ENCODE data around the gene CYP21A2.

The CYP21A2 gene

GRCh38 chr6:32083812-32084768 lies 45.9 kb downstream of the CYP21A2 start:
- DNase-seq = no peak

- DNase-seq = no peak
These were observed 46.6 kb downstream of the CYP21A2 start for GRCh38 chr6:32084780-32085179.

GRCh38 chr6:32085759-32086459 lies 47.7 kb downstream of the CYP21A2 start:
- no peak for DNase-seq

DNA sequence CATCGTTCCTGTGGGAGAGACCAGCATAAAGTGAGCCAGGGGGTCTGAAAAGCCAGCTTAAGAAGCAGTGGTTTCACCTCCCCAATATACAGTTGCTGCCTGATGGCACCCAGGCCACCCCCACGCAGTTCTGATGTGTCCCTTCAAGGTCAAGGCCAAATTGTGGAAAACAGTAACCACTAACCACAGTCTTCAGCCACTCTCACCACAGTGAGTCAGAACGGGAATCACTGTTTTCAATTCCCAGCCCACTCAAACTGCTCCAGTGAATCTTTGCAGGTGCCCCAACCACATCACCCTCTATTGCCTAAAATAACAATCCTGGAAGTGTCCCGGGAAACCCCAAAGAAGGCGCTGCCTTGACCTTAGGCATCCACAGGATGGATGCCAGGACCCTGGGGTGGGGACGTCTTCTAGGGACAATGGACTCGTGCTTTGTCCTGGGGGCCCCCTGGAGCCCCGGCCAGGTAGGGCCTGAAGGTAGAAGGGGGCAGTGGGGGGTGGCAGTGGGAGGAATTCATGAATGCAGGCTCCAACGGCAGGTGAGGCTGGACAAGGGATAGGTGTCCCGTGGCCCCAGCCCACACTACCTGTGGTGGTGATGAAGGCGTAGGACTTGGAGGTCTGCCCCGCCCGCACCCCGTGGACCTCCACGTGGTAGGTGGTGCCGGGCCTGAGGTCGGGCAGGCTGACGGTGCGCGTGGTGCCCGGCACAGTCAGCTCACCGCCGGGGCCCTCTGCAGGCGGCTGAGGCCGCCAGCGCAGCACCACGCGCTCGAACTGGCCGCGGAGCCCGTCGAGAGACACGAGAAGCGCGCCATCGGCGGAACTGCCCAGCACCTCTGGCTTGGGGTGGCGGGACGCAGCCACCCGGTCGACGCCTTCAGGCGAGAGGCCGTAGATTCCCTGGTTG lies 48.7 kb downstream of the CYP21A2 start:
- DNase-seq = no peak

DNA sequence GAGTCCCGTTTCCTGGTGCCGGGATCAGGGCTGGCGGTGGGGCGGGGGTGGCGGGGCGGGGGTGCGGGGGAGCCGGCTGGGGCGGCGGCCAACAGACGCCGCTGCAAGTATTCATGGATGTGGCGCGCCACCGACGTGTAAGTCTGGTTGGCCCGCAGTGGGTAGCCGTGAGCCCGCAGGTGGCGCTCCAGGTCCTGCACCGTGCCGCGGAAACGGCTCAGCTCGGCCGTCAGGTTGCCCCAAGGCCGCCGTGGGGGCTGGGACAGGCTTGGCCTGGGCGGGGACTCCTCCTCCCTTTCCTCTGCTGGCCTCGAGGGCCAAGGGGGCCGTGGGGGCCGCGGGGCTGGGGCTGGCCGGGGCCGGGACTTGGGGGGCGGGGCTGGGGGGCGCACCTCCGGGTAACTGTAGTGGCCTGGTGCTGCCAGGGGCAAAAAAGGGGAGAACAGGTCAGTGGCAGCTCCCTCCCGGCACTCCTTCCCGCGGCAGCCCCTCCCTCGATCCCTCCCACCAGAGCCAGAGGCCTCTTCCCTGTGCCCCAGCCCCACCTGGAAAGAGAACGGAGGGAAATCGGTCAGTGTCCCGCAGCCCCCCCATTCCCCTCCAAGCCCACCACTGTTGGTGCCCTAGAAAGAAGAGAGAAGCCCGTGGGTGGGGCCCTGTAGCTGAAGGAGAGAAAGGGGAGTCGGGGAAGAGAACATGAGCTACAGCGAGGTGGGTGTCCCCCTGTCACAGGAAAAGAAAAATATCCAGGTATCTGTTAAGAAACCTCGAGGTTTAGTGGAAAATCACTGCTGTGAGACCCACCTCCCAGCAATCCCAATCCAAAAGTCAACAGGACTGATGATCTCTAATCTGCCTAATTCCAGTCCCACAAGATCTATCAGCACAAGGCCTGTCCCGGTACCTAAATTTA lies 49.6 kb downstream of the CYP21A2 start:
- no peak for DNase-seq

DNA sequence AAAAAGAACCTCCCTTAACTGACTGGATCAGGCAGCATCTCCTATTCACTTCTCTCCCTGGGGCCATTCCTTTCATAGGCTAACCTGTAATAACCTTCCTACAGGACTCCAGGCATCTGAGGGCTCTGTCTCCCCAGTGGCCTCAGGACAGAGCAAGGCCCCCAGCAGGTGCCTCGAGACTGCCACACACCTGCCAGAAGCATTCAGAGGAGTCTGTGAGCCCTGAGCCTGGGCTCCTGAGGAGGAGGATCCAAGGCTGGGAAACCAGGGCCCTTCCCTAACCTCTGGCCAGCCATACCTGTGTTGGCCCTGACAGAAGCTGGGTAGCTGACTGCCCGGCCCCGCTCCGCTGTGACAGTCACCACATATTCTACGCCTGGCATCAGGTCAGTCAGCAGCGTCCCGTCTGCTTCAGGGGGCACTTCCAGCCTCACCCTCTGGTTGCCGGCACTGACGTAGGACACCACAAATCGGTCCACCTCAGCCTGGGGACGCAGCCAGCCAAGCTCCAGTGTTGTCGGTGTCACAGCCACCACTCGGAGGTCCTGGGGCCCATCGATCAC lies 50.4 kb downstream of the CYP21A2 start:
- DNase-seq = no peak

GRCh38 chr6:32089082-32089828 lies 51.0 kb downstream of the CYP21A2 start:
- no peak for DNase-seq

Measured in NCI-H1048 (cell line).